OCI-LY1 (cell line): ENCODE data around the gene CENPX.

Source experiments
- H2AFZ ChIP-seq: fragments of 200-600 bp; sonication (generic), shearing (Covaris generic); 2 replicates; pipeline ENCODE4 v1.6.0; 2014; ENCODE audit warnings: antibody characterized with exemption, mild to moderate bottlenecking, low read length
- H3F3A ChIP-seq: fragments of 200-600 bp; sonication (generic), shearing (Covaris generic); 2 replicates; pipeline ENCODE4 v1.6.0; 2014; ENCODE audit warnings: mild to moderate bottlenecking, antibody characterized with exemption, low read length, moderate library complexity; ENCODE audit not compliant: insufficient read depth
- H3K27ac ChIP-seq: fragments of 200-600 bp; sonication (generic); 2 replicates; pipeline ENCODE4 v1.5.1; 2014; ENCODE audit warnings: low read length, mixed run types, mild to moderate bottlenecking, low read depth; ENCODE audit not compliant: poor library complexity, severe bottlenecking
- H3K27me3 ChIP-seq: fragments of 200-600 bp; sonication (generic); 2 replicates; pipeline ENCODE4 v1.6.0; 2014; ENCODE audit warnings: antibody characterized with exemption, mild to moderate bottlenecking, low read length, moderate library complexity; ENCODE audit not compliant: insufficient read depth
- H3K36me3 ChIP-seq: fragments of 200-600 bp; sonication (generic); 2 replicates; pipeline ENCODE4 v1.6.1; 2014; ENCODE audit warnings: mild to moderate bottlenecking, antibody characterized with exemption, low read length, moderate library complexity, mixed read lengths; ENCODE audit not compliant: insufficient read depth
- H3K4me1 ChIP-seq: fragments of 200-600 bp; sonication (generic); 2 replicates; pipeline ENCODE4 v1.5.1; 2014; ENCODE audit warnings: mild to moderate bottlenecking, low read length, moderate library complexity; ENCODE audit not compliant: insufficient read depth, severe bottlenecking
- H3K4me2 ChIP-seq: fragments of 200-600 bp; sonication (generic), shearing (Covaris generic); 2 replicates; pipeline ENCODE4 v1.6.1; 2014; ENCODE audit warnings: low read length
- H3K4me3 ChIP-seq: fragments of 200-600 bp; sonication (generic); 2 replicates; pipeline ENCODE4 v1.5.1; 2014; ENCODE audit warnings: low read length, low read depth, mild to moderate bottlenecking, mixed read lengths; ENCODE audit not compliant: poor library complexity, severe bottlenecking
- H3K79me2 ChIP-seq: fragments of 200-600 bp; shearing (Covaris generic); 2 replicates; pipeline ENCODE4 v1.6.1; 2016; ENCODE audit warnings: mixed run types, low read length, mixed read lengths; ENCODE audit not compliant: insufficient read depth
- H3K9ac ChIP-seq: fragments of 200-600 bp; sonication (generic), shearing (Covaris generic); 2 replicates; pipeline ENCODE4 v1.6.1; 2014; ENCODE audit warnings: mild to moderate bottlenecking, low read length, mixed read lengths
- H3K9me2 ChIP-seq: fragments of 200-600 bp; sonication (generic), shearing (Covaris generic); 2 replicates; pipeline ENCODE4 v1.6.1; 2014; ENCODE audit warnings: low read depth, mild to moderate bottlenecking, low read length, mixed read lengths
- H3K9me3 ChIP-seq: fragments of 200-600 bp; shearing (Covaris generic); 2 replicates; pipeline ENCODE4 v1.6.1; 2014; ENCODE audit warnings: low read length, mixed read lengths
- H4K20me1 ChIP-seq: fragments of 200-600 bp; sonication (generic), shearing (Covaris generic); 2 replicates; pipeline ENCODE4 v1.6.0; 2016; ENCODE audit warnings: mild to moderate bottlenecking, low read length; ENCODE audit not compliant: insufficient read depth
- EZH2 ChIP-seq: fragments of 200-600 bp; sonication (generic), shearing (Covaris generic); IDR thresholded peaks from 2 replicates; pipeline ENCODE4 v1.8.0; 2017; ENCODE audit warnings: borderline replicate concordance, mixed run types, mild to moderate bottlenecking, antibody characterized with exemption, low read length, moderate library complexity, mixed read lengths
- TF ChIP-seq, protein P1 (sequence below): fragments of 200-600 bp; sonication (generic), shearing (Covaris generic); IDR thresholded peaks from 2 replicates; pipeline ENCODE4 v1.5.1; 2017; ENCODE audit warnings: mild to moderate bottlenecking, antibody characterized with exemption, low read length, moderate library complexity, mixed read lengths

CENPX gene

DNA sequence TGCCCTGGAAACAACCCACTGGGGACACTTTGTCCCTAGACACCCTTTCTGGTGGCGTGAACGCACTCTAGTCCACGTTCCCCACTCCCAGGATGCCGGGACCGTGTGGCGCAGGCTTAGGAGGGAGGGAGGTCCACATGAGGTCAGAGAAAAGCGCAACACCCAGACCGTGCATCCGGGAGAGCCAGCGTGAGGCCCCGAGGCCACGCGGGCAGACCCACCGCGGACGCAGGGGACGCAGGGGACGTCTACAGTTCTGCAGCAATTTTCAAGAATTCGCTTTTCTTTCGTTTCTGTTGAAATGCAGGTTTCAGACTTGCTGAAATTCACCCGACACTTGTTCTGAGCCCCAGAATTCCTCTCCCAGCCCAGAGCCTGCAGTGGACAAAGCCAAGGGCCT lies 24.2 kb upstream of the CENPX start:
- TF ChIP-seq, protein P1, sequence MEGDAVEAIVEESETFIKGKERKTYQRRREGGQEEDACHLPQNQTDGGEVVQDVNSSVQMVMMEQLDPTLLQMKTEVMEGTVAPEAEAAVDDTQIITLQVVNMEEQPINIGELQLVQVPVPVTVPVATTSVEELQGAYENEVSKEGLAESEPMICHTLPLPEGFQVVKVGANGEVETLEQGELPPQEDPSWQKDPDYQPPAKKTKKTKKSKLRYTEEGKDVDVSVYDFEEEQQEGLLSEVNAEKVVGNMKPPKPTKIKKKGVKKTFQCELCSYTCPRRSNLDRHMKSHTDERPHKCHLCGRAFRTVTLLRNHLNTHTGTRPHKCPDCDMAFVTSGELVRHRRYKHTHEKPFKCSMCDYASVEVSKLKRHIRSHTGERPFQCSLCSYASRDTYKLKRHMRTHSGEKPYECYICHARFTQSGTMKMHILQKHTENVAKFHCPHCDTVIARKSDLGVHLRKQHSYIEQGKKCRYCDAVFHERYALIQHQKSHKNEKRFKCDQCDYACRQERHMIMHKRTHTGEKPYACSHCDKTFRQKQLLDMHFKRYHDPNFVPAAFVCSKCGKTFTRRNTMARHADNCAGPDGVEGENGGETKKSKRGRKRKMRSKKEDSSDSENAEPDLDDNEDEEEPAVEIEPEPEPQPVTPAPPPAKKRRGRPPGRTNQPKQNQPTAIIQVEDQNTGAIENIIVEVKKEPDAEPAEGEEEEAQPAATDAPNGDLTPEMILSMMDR, result no peak
- TF ChIP-seq EZH2, result no peak
- H3K4me1 ChIP-seq, result peaks cover 11% of the 10 kb centered on the region
- no peaks in the 10 kb centered on the region; the same call in none of the 2 replicates for H3K36me3 ChIP-seq

DNA sequence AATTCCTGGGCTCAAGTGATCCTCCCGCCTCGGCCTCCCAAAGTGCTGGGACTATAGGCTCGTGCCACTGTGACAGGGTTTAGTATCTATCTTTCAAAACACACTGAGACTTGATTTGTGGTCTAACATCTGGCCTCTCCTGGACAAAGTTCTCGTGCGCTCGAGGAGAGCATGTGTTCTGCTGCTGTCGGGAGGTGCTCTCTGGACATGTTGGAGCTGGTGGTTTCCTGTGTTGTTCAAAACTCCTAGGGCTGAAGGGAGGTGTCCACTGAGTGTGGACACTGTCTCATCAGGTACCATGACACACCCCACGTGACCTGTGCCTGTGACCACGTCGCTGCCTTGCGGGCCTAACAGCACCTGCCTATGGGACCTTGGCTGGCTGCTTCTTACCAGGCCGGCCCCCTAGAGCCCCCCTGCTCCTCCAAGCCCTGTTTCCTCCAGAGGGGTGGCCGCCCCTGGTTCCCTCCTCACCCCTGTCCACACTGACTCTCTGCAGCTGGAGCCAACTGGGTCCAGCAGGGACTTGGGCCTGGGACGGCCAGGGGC lies 23.3 kb upstream of the CENPX start:
- Histone ChIP-seq H3K27me3 (no peaks in the 10 kb centered on the region), H3K9ac (no peak overlapping the region), H3F3A (no peaks in the 10 kb centered on the region), H2AFZ (no peak overlapping the region), H3K79me2 (no peaks in the 10 kb centered on the region), H3K27ac (no peak overlapping the region), H3K4me1 (peaks cover 8% of the 10 kb centered on the region), H4K20me1 (no peaks in the 10 kb centered on the region), H3K36me3 (no peaks in the 10 kb centered on the region; the same call in none of the 2 replicates), H3K9me2 (no peaks in the 10 kb centered on the region), H3K4me2 (no peak overlapping the region), H3K9me3 (no peaks in the 10 kb centered on the region), H3K4me3 (no peak overlapping the region)
- no peak for TF ChIP-seq EZH2
- TF ChIP-seq, protein P1, result no peak

More for the DNA sequence above, 24.2 kb upstream of the CENPX start:
- Histone ChIP-seq H3F3A (no peaks in the 10 kb centered on the region), H3K27me3 (no peaks in the 10 kb centered on the region), H3K9me2 (no peaks in the 10 kb centered on the region), H2AFZ (no peak overlapping the region), H3K4me2 (no peak overlapping the region), H3K4me3 (no peak overlapping the region), H3K79me2 (no peaks in the 10 kb centered on the region), H4K20me1 (no peaks in the 10 kb centered on the region), H3K9me3 (no peaks in the 10 kb centered on the region), H3K27ac (no peak overlapping the region), H3K9ac (no peak overlapping the region)

DNA sequence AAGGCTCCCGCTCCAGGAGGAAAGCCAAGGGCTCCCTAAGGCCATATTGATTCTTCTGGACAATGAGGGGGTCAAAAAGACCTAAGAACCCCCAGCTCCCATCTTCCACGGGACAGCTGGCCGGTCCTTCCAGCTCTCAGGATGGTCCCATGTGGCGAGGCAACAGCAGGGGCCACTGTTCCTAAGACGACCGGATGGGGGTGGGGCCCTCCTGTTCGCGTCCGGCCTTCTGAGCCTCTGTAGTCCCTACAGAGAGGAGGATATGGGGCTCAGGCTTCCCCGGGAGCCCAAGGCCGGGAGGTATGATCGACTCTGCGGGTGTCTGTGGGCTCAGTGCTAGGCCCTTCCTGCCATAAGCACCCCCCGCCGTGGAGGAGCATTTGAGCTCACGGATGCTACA lies 20.8 kb upstream of the CENPX start:
- Histone ChIP-seq H3K4me1 (no peaks in the 10 kb centered on the region), H4K20me1 (no peaks in the 10 kb centered on the region), H3K9ac (no peak overlapping the region), H3K27ac (no peak overlapping the region), H3K9me3 (no peaks in the 10 kb centered on the region), H3K79me2 (no peaks in the 10 kb centered on the region), H3F3A (no peaks in the 10 kb centered on the region), H2AFZ (no peak overlapping the region), H3K4me3 (no peak overlapping the region), H3K4me2 (no peak overlapping the region), H3K36me3 (no peaks in the 10 kb centered on the region), H3K9me2 (no peaks in the 10 kb centered on the region), H3K27me3 (no peaks in the 10 kb centered on the region)
- TF ChIP-seq EZH2, result no peak
- TF ChIP-seq, protein P1, result no peak
